Gastrocnemius medialis (tissue), 4 donors: ENCODE measurements around the gene PI3.

Source experiments
- CTCF ChIP-seq, 5 experiments: fragments of 450-650 bp in 3 of 5; fragments of 200-600 bp in 2 of 5; sonication (generic) in 2 of 5; IDR thresholded peaks in 4 of 5; conservative IDR thresholded peaks in 1 of 5; 1 replicate in 4 of 5; 2 replicates in 1 of 5; pipeline ENCODE4 v1.5.1; 2016 to 2019; ENCODE audit warnings: antibody characterized with exemption in 5 of 5, mild to moderate bottlenecking in 3 of 5, moderate library complexity in 3 of 5
- POLR2A ChIP-seq, 2 donors: fragments of 450-650 bp; IDR thresholded peaks; one replicate each; pipeline ENCODE4 v1.6.1; 2017; ENCODE audit warnings: antibody characterized with exemption in 2 of 2, mild to moderate bottlenecking in 2 of 2, moderate library complexity in 2 of 2

DNA sequence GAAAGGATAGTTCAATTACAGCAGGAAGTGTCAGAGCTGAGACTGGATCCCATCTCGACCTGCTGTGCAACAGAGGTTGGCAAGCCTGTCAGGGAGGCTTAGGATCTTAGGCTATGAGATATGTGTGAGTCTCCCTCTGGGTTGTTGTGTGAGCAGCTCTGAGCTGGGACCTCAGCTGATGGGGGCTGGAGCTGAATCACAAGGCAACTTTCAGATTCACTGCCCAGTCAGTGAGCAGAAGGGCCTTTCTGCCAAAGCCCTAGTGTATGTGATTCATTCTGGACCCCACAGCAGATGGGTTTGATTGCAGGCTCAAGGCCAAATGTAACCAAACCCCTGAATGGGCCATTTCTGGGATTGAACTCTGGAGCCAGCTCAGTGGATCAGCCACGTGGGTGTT is 4.5 kb downstream of the PI3 start:
- TF ChIP-seq CTCF (IDR thresholded peaks at IDR 0.05 in 4 of 5, conservative IDR thresholded peaks at IDR 0.05 in 1 of 5) (no peak), POLR2A (IDR thresholded peaks at IDR 0.05) (no peak)
